Psoas muscle (tissue), 8 donors: ENCODE data around the gene APIP. TPM values are rescaled to one million over a fixed set of nuclear protein-coding genes. Genes with fewer than 3 reads are reported as not detected.

Experiments
- ATAC-seq, 4 donors: fragments of 200-7000 bp; cut with Tn5 transposase; one replicate each; pipeline ENCODE4 v1.9.1; 2020; ENCODE audit warnings: moderate library complexity in 3 of 4, mild to moderate bottlenecking in 2 of 4
- DNase-seq, 2 donors: peaks; one replicate each; pipeline ENCODE4 v3.0.0-alpha.2; 2020
- H3K27ac ChIP-seq: fragments of 200-600 bp; one replicate; pipeline ENCODE4 v1.8.0; 2022
- H3K27me3 ChIP-seq, 3 donors: fragments of 200-600 bp in 1 of 3; one replicate each; pipeline versions ENCODE4 v1.6.1 to v1.8.0; 2013 to 2022; ENCODE audit warnings: low read length in 2 of 3, mild to moderate bottlenecking in 2 of 3, moderate library complexity in 1 of 3; ENCODE audit not compliant: insufficient read depth in 3 of 3
- H3K36me3 ChIP-seq, 2 donors: fragments of 200-600 bp in 1 of 2; one replicate each; pipeline versions ENCODE4 v1.6.1 to v1.8.0; 2013 to 2022; ENCODE audit warnings: low read depth in 1 of 2, mild to moderate bottlenecking in 1 of 2, moderate library complexity in 1 of 2; ENCODE audit not compliant: insufficient read depth in 1 of 2
- H3K4me1 ChIP-seq: fragments of 200-600 bp; one replicate; pipeline ENCODE4 v1.8.0; 2022
- H3K4me3 ChIP-seq: fragments of 200-600 bp; one replicate; pipeline ENCODE4 v1.8.0; 2022; ENCODE audit warnings: mild to moderate bottlenecking
- H3K9me3 ChIP-seq: fragments of 200-600 bp; one replicate; pipeline ENCODE4 v1.8.0; 2022
- WGBS, 3 donors: extraction: QIAGEN DNeasy Blood & Tissue Kit; methylation state at CpG; one replicate each; pipeline versions ENCODE4 v1.1.6 to v1.1.7; 2013; 5-methylcytosine and 5-hydroxymethylcytosine counted together
- intact Hi-C, 2 donors: fragments of 100-400 bp; cut with DNase I; formaldehyde crosslinking; loops; one replicate each; pipeline versions ENCODE4 v1.11.0 to v1.14.2; 2022
- polyA plus RNA-seq, 3 donors: library from polyadenylated mRNA; stranded (reverse); fragments of 200-250 nt; gene quantifications; one replicate each; pipeline ENCODE4 v1.2.3, GENCODE V29; 2013
- total RNA-seq, 4 donors: library from RNA; stranded (reverse); fragmentation: NEBNext Ultra II Directional in 2 of 4; extraction: Animal tissue kit (Norgen Biotek cat#: 25700) in 2 of 4; gene quantifications; one replicate each; pipeline versions ENCODE4 v1.2.1 to v1.2.4, GENCODE V29; 2021 to 2023
- TF ChIP-seq, protein P1 (sequence below): fragments of 200-600 bp; IDR thresholded peaks from one replicate; pipeline ENCODE4 v1.8.0; 2022; ENCODE audit warnings: antibody characterized with exemption
- donor health status: healthy with polysubstance abuse.
- donor health status: DM: no; HTN: no; CAD: no; lungs with moderate emphysema.
- donor health status: Bipolar disorder and iron deficiency.
- donor health status: healthy.
- donor health status: DM: yes; HTN: yes; CAD: no.
- donor health status: DM: no; HTN: no; CAD: no.
- donor health status: DM: no; HTN: no; CAD: no.
- donor health status: DM: yes; HTN: yes; CAD: no.

The APIP gene
- total and polyA plus RNA-seq, 7 donors, result 24.1 to 47.2 (median 40.9) TPM

DNA sequence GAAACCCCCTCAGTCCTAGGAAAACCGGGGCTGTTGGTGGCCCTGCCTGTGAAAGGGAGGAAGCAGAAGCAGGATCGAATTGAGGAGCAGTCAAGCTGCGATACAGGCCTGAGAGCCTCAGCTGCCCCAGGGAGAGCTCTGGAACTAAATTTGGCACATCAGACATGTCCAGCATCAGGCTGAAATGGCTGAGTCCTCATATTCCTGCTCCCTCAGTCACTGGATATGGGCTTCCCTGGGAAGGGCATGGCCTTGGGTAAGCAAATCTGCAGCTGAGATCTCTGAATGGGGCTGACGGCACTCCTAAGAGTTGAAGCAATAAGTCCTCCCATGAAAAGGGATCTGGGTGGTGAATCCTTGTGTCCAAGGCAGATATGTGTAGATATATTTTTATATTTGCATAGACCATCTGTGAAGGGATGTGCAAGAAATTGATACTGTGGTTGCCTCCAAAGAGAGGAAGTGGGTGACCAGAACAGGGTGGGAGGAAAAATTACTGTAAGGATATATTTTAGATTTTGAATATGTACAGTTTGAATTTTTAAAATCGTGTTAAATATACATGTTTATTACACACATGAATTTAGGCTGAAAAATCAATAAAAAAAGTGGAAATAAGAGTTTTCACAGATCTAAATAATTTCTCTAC is 45.5 kb downstream of the APIP start:
- WGBS, 3 donors, result 50 to 69% (median 54%) methylated on average over 5 of the region's 5 CpGs
- TF ChIP-seq, protein P1, sequence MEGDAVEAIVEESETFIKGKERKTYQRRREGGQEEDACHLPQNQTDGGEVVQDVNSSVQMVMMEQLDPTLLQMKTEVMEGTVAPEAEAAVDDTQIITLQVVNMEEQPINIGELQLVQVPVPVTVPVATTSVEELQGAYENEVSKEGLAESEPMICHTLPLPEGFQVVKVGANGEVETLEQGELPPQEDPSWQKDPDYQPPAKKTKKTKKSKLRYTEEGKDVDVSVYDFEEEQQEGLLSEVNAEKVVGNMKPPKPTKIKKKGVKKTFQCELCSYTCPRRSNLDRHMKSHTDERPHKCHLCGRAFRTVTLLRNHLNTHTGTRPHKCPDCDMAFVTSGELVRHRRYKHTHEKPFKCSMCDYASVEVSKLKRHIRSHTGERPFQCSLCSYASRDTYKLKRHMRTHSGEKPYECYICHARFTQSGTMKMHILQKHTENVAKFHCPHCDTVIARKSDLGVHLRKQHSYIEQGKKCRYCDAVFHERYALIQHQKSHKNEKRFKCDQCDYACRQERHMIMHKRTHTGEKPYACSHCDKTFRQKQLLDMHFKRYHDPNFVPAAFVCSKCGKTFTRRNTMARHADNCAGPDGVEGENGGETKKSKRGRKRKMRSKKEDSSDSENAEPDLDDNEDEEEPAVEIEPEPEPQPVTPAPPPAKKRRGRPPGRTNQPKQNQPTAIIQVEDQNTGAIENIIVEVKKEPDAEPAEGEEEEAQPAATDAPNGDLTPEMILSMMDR, result no peak
- ATAC-seq (peak; percentile 33 to 62 (median 55)), DNase-seq (no peak)
- H3K4me3 ChIP-seq, result no peak overlapping the region
- H3K9me3 ChIP-seq, result no peaks in the 10 kb centered on the region
- no peaks in the 10 kb centered on the region for H3K36me3 ChIP-seq
- intact Hi-C loops, result no loop called here
- H3K4me1 ChIP-seq, result no peaks in the 10 kb centered on the region
- no peak overlapping the region for H3K27ac ChIP-seq
- no peaks in the 10 kb centered on the region for H3K27me3 ChIP-seq

DNA sequence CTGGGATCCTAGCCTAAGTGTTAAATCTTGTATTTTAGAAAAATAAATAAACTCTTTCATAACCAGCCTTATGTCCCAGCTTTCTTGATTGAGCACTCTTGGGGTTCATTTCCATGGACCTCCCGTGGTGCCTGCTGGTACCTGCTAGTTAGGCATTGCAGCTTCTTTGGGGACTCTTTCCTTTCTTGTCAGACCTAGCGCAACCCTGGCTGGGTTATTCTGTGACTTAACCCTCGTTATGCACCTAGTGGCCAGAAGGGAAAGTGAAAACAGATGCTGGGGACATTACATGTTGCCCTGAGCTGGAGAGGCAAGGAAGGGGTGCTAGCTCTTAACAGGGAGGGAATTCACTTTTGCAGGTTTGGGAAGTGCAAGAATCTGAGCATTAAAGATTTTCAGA is 46.8 kb downstream of the APIP start:
- TF ChIP-seq, protein P1, result no peak
- 72 to 77% (median 76%) methylated on average over 3 of the region's 3 CpGs for WGBS, 3 donors

DNA sequence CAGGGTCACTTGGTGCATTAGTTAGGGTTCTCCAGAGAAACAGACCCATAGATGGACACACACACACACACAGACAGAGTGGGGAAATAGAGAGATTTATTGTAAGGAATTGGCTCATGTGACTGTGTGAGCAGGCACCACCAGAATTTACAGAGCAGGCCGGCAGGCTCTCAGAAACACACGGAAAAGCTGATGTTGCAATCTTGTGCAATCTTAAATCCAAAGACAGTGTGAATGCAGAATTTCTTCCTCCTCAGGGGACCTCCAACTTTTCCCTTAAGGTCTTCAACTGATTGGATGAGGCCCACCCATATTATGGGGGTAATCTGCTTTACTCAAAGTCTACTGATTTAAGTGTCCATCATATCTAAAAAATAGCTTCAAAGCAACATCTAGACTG is 49.8 kb downstream of the APIP start:
- WGBS, 3 donors, result 85 to 89% (median 86%) methylated on average over 2 of the region's 2 CpGs
- H3K4me3 ChIP-seq, result no peak overlapping the region
- no peak for DNase-seq
- TF ChIP-seq, protein P1, result no peak
- no peak overlapping the region for H3K27ac ChIP-seq
- H3K9me3 ChIP-seq, result no peaks in the 10 kb centered on the region
- no peaks in the 10 kb centered on the region for H3K36me3 ChIP-seq
- ATAC-seq, result peak in 1 of 4 donors; percentile 21
- H3K27me3 ChIP-seq, result no peaks in the 10 kb centered on the region
- intact Hi-C loops, result no loop called here
- H3K4me1 ChIP-seq, result peaks cover 7% of the 10 kb centered on the region

More for the DNA sequence above, 46.8 kb downstream of the APIP start:
- H3K4me3 ChIP-seq, result no peak overlapping the region
- no peak overlapping the region for H3K27ac ChIP-seq
- no peaks in the 10 kb centered on the region for H3K27me3 ChIP-seq
- intact Hi-C loops, result no loop called here
- H3K9me3 ChIP-seq, result no peaks in the 10 kb centered on the region
- H3K4me1 ChIP-seq, result no peaks in the 10 kb centered on the region
- ATAC-seq (no peak), DNase-seq (no peak)
- no peaks in the 10 kb centered on the region for H3K36me3 ChIP-seq

DNA sequence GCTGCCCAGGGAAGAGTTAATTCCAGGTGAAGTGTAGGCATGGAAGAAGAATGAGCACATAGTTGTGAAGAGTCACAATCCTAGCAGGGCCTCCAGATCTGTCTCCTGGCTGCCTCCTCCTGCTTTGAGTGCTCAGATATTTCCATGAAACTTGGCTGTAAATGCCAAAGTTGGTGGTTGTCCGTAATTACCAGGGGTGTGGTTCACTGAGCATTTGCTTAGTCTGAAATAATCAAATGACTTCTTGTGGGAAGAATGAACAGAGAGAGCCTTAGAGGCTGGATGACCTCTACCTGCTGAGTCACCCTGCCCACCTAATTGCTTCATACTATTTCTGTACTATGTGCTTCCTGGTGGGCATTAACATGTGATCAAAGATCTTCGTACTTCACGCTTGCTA is 50.9 kb downstream of the APIP start:
- Histone ChIP-seq H3K27me3 (no peaks in the 10 kb centered on the region), H3K27ac (no peak overlapping the region), H3K9me3 (no peaks in the 10 kb centered on the region), H3K4me1 (peaks cover 16% of the 10 kb centered on the region), H3K36me3 (no peaks in the 10 kb centered on the region), H3K4me3 (no peak overlapping the region)
- TF ChIP-seq, protein P1, result no peak
- 95 to 99% (median 95%) methylated on average over 3 of the region's 3 CpGs for WGBS, 3 donors
- no peak for DNase-seq
- intact Hi-C loops, result no loop called here
- ATAC-seq, result no peak

DNA sequence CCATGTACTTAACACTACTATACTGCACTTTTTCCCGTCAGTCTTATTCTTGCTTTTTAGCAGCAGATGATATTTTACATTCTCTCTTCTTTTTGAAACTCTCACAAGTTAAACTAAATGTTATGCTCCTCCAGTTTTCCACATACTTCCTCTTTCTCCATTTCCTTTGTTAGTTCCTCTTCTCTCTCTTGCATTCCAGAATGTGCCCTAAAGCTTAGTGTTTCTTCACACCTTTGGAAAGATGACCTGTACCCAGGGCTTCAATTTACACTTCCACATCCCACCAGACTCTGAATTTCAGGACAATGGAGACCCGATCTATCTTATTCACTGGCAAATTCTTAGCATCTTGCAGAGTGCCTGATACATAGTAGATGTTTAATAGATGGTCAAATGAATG is 51.8 kb downstream of the APIP start:
- intact Hi-C loops, result no loop called here
- 88 to 92% (median 91%) methylated on average over 2 of the region's 2 CpGs for WGBS, 3 donors

More for the DNA sequence above, 51.8 kb downstream of the APIP start:
- ATAC-seq, result no peak
- H3K4me1 ChIP-seq, result peaks cover 23% of the 10 kb centered on the region
- DNase-seq, result no peak
- TF ChIP-seq, protein P1, result no peak
- no peaks in the 10 kb centered on the region for H3K9me3 ChIP-seq
- H3K36me3 ChIP-seq, result no peaks in the 10 kb centered on the region
- H3K27ac ChIP-seq, result no peak overlapping the region
- H3K4me3 ChIP-seq, result no peak overlapping the region
- H3K27me3 ChIP-seq, result no peaks in the 10 kb centered on the region
